H7 (cell line): Measurements from ENCODE around the gene ST8SIA5. TPM values are rescaled to one million over a fixed set of nuclear protein-coding genes. Genes with fewer than 3 reads are reported as not detected.

ENCODE experiments used
- DNase-seq: peaks from one replicate; pipeline ENCODE4 v3.0.0; 2012
- H3K27me3 ChIP-seq: 2 replicates; pipeline ENCODE4 v1.6.0; 2011; ENCODE audit warnings: mild to moderate bottlenecking, low read length; ENCODE audit not compliant: control insufficient read depth, insufficient read depth
- H3K36me3 ChIP-seq: replicated peaks from 2 replicates; pipeline ENCODE4 v1.5.1; 2011; ENCODE audit warnings: low read length; ENCODE audit not compliant: control insufficient read depth, insufficient read depth
- H3K4me3 ChIP-seq: 2 replicates; pipeline ENCODE4 v1.5.1; 2011; ENCODE audit warnings: low read depth, mild to moderate bottlenecking, control low read depth, low read length, moderate library complexity; ENCODE audit not compliant: insufficient read depth
- total RNA-seq: library from RNA; depleted of rRNA; stranded (reverse); fragments of >200 nt; shearing (Covaris generic); gene quantifications from 2 replicates; pipeline ENCODE4 v1.2.3, GENCODE V29; 2014; rRNA removed

The ST8SIA5 gene
- total RNA-seq, 1 experiment from 2014 or later, result 0.38 TPM

DNA sequence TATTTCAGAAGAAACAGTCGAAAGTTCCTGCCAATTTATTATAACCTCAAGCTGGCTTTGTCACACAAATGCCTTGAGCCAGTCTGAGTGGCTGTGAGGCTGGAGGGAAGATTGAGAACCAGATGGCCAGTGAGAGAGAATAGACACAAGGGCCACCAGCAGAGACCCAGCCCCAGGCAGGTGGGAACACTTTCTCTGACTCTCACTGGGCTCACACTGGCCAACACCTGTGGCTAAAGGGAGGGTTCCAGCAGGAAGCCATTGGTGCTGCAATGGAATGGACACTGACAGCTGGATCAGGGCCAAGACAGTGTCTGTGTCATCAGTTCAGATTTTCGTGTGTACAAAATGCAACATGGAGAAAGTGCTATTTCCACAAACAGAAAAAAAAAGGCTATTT lies 129.7 kb downstream of the ST8SIA5 start:
- Histone ChIP-seq H3K4me3 (no peak overlapping the region), H3K27me3 (no peaks in the 10 kb centered on the region), H3K36me3 (no peaks in the 10 kb centered on the region)
- no peak for DNase-seq

DNA sequence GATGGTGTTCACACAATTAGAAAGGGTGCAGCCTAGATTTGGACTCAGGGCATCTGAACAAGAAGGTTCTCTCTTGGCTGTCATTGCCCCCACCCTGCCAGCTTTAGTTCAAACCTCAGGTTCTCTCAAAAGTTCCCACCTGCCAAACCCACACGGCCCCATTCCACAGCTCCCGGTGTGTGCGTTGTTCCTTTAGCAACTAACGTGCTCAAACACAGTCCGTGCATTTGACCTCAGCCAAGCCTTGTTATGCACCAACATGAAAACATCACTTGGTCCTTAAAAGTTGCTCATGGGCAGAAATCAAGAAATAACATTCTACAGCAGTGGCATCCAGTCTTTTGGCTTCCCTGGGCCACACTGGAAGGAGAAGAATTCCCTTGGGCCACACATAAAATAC lies 131.8 kb downstream of the ST8SIA5 start:
- no peak for DNase-seq
- H3K4me3 ChIP-seq, result no peak overlapping the region
- no peaks in the 10 kb centered on the region for H3K36me3 ChIP-seq
- H3K27me3 ChIP-seq, result no peaks in the 10 kb centered on the region

DNA sequence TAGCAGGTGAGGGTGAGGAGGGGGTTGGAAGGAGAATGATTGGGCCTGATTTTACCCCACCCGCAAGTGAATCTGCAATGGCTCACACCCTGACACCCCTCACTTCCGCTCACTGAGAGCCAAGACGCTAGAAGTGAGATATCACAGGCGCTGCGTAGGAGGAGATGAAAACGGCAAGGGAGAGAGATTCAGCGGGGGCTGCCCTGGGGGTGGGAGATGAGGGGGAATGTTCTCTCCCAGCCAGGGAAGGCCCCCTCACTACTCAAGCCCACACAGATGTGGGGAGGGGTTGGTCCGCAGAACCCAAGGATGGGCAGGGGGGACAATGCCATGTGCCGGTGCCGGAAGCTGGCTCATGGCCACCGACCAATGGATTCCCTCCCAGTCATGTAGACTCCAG lies 132.7 kb downstream of the ST8SIA5 start:
- Histone ChIP-seq H3K36me3 (no peaks in the 10 kb centered on the region), H3K4me3 (no peak overlapping the region)
- DNase-seq, result no peak

DNA sequence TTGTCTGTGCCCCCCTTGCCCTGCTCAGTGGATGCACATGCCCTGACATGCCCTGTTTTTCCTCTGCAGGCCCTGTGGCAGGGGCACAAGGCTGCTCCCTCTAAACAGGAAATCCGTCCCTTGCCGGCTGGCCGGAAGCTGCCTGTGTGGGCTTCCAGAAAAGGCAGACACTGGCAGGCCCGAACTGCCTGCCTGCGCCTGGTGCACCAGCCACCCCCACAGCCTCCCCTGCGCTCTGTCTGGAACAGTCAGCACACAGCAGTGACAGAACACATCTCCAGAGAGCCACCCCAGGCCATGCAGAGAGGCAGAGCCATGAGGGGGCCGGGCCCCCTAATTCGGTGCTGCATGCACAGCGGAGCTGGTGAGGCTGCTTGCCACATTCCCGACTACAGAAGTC lies 133.3 kb downstream of the ST8SIA5 start:
- Histone ChIP-seq H3K27me3 (no peaks in the 10 kb centered on the region), H3K4me3 (no peak overlapping the region), H3K36me3 (no peaks in the 10 kb centered on the region)
- DNase-seq, result no peak

More for the DNA sequence above, 132.7 kb downstream of the ST8SIA5 start:
- H3K27me3 ChIP-seq, result no peaks in the 10 kb centered on the region

DNA sequence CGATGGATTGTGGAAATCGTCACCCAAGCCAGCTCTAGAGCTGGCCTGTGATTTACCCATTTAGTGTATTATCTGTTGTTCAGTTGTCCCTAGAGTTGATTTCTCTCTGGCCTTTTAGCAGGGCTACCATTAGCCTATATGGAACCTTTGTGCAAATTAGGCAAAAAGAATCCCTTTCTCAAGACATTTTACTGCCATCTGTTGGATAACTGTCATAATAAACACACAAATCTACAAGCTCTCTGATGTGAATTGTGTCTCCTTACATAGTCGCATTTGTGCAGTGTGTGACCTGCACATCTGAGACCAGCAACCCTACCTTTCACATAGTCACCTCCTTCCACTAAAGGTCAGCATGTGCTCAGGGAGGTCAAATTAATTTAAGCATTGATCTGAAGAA lies 133.9 kb downstream of the ST8SIA5 start:
- Histone ChIP-seq H3K27me3 (no peaks in the 10 kb centered on the region), H3K4me3 (no peak overlapping the region), H3K36me3 (no peaks in the 10 kb centered on the region)
- DNase-seq, result no peak

DNA sequence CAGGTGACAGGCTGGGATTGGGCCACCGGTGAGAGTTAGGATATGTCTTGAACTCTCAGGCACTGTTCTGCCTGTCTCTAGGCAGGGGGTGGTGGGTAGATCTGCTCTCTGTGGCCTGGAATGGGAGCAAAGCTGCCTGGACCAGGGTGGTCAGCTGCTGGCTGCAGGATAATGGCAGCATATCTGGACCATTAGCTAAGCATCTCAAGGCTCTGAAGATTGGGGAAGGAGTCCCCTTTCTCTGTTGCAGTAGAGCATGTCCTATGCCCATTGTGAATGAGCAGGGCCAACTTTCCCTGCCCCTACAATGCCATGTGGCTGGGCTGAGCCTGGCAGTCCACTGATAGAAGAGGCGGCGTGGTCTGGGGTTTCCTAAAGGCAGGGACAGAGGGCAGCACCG lies 134.4 kb downstream of the ST8SIA5 start:
- no peak for DNase-seq
- Histone ChIP-seq H3K27me3 (no peaks in the 10 kb centered on the region), H3K36me3 (no peaks in the 10 kb centered on the region), H3K4me3 (no peak overlapping the region)

DNA sequence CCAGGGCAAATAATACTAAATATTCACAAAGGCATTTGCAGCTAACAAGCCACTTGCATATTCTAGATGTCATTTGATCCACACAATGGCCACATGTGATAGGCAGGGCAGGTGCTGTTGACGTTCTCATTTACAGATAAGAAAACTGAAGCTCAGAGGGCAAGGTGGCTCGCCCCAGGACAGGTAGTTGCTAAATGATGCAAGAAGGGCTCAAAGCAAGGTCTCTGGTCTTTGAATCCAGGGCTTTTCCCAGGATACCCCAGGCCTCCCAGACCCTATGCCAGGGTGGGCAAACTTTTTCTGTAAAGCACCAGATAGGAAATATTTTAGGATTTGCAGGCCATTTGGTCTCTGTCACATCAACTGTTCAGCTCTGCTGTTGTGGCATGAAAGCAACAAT lies 135.0 kb downstream of the ST8SIA5 start:
- Histone ChIP-seq H3K36me3 (no peaks in the 10 kb centered on the region), H3K4me3 (no peak overlapping the region), H3K27me3 (no peaks in the 10 kb centered on the region)
- no peak for DNase-seq

DNA sequence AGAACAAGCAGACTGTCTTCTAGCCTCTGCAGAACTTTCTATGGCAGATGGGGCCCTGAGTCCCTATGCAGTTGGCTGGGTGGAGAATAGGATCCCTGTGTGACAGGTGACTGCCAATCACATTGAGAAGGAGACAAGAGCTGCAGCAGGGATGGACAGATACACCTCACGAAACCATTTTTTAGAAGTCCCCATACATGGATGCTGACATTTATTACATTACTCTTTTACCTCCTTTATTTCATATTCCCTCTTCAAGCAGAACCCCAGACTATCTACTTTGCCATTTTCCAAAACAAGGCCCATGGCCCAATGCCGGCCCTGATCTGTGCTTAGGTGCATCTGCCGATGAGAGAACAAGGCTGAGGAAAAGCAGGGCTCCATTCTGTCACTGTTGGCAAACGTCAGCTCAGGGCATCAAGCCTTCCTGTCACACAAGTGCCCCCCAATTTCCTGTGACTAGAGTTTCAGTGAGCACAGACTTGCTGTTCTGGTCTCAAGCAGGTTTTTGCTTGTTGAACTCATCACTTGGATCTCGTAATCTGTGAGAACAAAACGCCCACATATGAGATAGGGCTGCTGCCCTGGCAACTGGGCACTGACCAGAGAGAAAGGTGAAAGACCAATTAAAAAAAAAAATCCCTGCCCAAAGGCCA lies 135.6 kb downstream of the ST8SIA5 start:
- H3K27me3 ChIP-seq, result no peaks in the 10 kb centered on the region
- H3K4me3 ChIP-seq, result no peak overlapping the region
- no peak for DNase-seq
- H3K36me3 ChIP-seq, result no peaks in the 10 kb centered on the region

DNA sequence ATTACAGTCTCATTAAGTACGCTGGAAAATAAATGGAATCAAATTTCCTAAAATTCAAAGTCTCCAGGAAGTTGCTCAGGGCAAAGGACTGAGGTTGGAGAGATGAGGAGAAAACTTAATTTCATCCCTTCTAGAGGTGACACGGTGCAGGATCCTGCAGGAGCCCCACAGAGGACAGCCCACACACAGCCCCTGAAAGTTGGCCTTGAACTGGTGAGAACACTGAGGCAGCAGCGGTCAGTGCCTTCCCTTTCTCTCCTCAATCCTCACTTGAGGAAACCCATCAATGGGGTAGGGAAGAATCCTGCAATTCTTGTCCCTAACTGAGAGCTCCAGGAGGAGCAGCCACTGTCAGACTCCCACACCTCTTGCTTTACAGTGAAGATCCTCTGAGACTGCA lies 137.3 kb downstream of the ST8SIA5 start:
- no peak overlapping the region for H3K4me3 ChIP-seq
- DNase-seq, result no peak
- no peaks in the 10 kb centered on the region for H3K27me3 ChIP-seq
- H3K36me3 ChIP-seq, result no peaks in the 10 kb centered on the region

Other genes with a start within 250 kb of the ST8SIA5 start
- 0.03 and 0.07 TPM in 2 replicates for gene LOXHD1, start 99.8 kb downstream of the ST8SIA5 start, total RNA-seq
- 24.2 and 32.8 TPM in 2 replicates for gene PIAS2, start 160.5 kb upstream of the ST8SIA5 start, total RNA-seq
- 7.5 and 20.2 TPM in 2 replicates for gene KATNAL2, start 160.5 kb upstream of the ST8SIA5 start, total RNA-seq